ENCODE measurements around the gene FLACC1.

DNA sequence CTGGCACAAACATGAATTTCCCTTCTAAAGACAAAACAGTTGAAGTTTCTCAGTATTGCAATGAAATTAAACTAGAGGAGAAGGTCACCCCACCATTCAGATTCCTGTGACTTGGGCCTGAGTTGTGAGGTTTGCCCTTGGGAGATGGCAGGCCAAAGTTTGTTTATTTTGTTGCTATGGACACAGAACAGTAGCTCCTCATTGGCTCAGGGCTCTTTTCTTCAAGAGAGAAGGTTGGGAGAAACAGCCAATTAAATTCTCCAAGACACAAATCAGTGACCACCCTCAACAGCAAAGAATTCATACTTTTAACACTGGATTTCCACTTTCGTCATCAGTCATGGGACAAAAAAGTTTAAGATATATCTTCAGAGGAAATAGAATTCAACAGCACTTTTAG is at the start of gene FLACC1:
- TF ChIP-seq, protein P1, sequence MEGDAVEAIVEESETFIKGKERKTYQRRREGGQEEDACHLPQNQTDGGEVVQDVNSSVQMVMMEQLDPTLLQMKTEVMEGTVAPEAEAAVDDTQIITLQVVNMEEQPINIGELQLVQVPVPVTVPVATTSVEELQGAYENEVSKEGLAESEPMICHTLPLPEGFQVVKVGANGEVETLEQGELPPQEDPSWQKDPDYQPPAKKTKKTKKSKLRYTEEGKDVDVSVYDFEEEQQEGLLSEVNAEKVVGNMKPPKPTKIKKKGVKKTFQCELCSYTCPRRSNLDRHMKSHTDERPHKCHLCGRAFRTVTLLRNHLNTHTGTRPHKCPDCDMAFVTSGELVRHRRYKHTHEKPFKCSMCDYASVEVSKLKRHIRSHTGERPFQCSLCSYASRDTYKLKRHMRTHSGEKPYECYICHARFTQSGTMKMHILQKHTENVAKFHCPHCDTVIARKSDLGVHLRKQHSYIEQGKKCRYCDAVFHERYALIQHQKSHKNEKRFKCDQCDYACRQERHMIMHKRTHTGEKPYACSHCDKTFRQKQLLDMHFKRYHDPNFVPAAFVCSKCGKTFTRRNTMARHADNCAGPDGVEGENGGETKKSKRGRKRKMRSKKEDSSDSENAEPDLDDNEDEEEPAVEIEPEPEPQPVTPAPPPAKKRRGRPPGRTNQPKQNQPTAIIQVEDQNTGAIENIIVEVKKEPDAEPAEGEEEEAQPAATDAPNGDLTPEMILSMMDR (IDR thresholded peaks at IDR 0.05; ENCODE audit: low read length), result no peak
- TF ChIP-seq EZH2phosphoT487 (IDR thresholded peaks at IDR 0.05; ENCODE audit: low read length) (no peak), EZH2 (optimal IDR thresholded peaks at IDR 0.05; ENCODE audit: low read depth, low read length) (no peak)

Data from MM.1S (cell line).